Stomach smooth muscle (tissue), 2 donors: ENCODE measurements around the gene FCER1A.

Experiments
- H3K27ac ChIP-seq: one replicate; pipeline ENCODE4 v1.7.0; 2013; ENCODE audit warnings: mild to moderate bottlenecking, low read length, inconsistent platforms
- H3K27me3 ChIP-seq, 2 donors: one replicate each; pipeline ENCODE4 v1.7.0; 2013; ENCODE audit warnings: low read length in 2 of 2; ENCODE audit not compliant: insufficient read depth in 2 of 2, control insufficient read depth in 1 of 2
- H3K36me3 ChIP-seq, 2 donors: one replicate each; pipeline ENCODE4 v1.7.0; 2013; ENCODE audit warnings: low read length in 2 of 2; ENCODE audit not compliant: control insufficient read depth in 2 of 2, insufficient read depth in 2 of 2
- H3K4me1 ChIP-seq: one replicate; pipeline ENCODE4 v1.7.0; 2013; ENCODE audit warnings: low read length; ENCODE audit not compliant: control insufficient read depth, insufficient read depth
- H3K4me3 ChIP-seq, 2 donors: one replicate each; pipeline ENCODE4 v1.7.0; 2013; ENCODE audit warnings: low read length in 2 of 2
- H3K9ac ChIP-seq, 2 donors: one replicate each; pipeline ENCODE4 v1.7.0; 2013; ENCODE audit warnings: low read length in 2 of 2, mild to moderate bottlenecking in 1 of 2
- H3K9me3 ChIP-seq, 2 donors: one replicate each; pipeline ENCODE4 v1.7.0; 2013; ENCODE audit warnings: low read length in 2 of 2; ENCODE audit not compliant: control insufficient read depth in 2 of 2
- donor health status: healthy.
- donor health status: Pancreatic carcinoma.

Gene FCER1A

DNA sequence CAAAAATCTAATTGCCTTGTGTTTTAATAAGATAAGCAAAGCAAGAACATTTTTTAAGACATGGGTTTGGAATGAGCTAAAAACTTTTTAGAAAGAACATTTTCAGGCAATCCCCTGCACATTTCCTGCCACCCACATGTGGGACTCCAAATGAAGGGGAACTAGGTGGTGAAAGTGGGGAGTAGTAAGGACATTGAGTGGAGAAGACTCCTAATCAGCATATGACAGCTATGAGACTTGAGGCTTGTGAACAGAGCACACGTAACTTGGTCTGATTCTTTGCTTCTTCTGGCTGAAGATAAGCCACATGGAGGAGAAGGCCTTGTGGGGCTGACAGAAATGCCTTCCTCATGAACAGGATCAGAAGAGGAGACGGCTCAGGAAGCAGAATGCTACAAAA, 50.3 kb downstream of the FCER1A start:
- no peaks in the 10 kb centered on the region for H3K36me3 ChIP-seq
- H3K27me3 ChIP-seq, result no peaks in the 10 kb centered on the region
- H3K27ac ChIP-seq, result no peak overlapping the region
- H3K9me3 ChIP-seq, result peaks cover 0 to 5% of the 10 kb centered on the region in 2 donors
- no peaks in the 10 kb centered on the region for H3K4me1 ChIP-seq
- H3K9ac ChIP-seq, result no peak overlapping the region
- H3K4me3 ChIP-seq, result no peak overlapping the region
